Hepatic stellate cell (primary cell): ENCODE data around the gene C11orf68.
A peak's percentile ranks its signal among the peaks of the same experiment; 100 is the strongest.

Experiments
- DNase-seq: peaks from one replicate; pipeline ENCODE4 v3.0.0; 2011; ENCODE audit warnings: low spot score

C11orf68 gene

GRCh38 chr11:65944191-65944590 is 25.3 kb upstream of the C11orf68 start:
- DNase-seq = no peak

DNA sequence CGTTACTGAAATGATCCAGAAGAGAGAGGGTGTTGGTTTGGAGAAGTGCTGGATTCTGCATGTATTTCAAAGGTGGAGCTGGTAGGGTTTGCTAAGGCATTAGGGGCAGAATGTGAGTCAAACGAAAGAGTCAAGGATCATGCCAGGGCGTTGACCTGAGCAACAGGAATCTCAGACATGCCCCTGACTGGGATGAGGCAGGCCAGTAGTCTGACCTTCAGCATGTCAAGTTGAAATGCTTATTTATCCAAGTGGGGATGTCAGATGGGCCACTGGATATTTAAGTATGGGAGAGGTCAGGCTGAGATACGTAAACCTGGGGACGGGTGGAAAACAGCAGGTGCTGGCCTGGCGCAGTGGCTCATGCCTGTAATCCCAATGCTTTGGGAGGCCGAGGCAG is 23.7 kb upstream of the C11orf68 start:
- no peak for DNase-seq

DNA sequence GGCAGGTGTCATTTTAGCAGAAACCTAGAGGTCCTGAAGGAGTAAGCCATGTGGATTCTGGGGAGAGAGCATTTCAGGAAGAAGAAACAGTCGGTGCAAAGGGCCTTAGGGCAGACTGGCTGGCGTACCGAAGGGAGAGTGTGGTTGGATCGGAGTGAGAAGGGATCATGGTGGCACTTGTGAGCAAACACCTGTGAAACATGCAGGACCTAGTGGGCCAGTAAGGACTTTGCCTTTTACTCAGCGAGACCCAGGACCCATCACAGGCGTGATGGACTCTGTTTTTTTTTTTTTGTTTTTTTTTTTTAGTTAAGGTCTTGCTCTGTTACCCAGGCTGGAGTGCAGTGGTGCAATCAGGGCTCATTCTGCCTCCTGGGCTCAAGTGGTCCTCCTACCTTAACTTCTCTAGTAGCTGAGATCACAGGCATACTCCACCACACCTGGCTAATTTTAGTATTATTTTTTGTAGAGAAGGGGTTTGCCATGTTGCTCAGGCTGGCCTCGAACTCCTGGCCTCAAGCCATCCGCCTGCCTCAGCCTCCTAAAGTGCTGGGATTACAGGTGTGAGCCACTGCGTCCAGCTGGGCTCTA is 23.0 kb upstream of the C11orf68 start:
- no peak for DNase-seq

DNA sequence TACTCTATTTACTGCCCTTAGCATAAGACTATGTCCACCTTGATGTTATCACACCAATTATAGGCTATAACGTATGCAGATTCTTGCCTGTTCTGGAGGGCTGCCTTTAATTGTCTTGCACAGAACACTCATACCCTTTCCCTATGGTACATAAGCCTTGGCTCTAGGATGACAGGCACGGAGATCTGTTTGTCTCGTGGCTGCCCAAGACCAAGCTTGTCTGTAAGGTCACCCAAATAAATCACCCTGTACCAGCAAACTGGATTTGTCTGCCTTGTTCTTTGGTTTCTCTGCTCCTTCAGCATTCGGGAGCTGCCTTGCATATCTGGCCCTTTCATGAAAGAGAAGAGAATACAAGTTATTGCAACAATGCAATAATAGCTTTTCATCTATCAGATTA is 18.9 kb upstream of the C11orf68 start:
- DNase-seq = no peak

- no peak for DNase-seq
Observed at GRCh38 chr11:65934014-65934413, 15.2 kb upstream of the C11orf68 start.

- no peak for DNase-seq
Observed at GRCh38 chr11:65932558-65932919, 13.7 kb upstream of the C11orf68 start.

DNA sequence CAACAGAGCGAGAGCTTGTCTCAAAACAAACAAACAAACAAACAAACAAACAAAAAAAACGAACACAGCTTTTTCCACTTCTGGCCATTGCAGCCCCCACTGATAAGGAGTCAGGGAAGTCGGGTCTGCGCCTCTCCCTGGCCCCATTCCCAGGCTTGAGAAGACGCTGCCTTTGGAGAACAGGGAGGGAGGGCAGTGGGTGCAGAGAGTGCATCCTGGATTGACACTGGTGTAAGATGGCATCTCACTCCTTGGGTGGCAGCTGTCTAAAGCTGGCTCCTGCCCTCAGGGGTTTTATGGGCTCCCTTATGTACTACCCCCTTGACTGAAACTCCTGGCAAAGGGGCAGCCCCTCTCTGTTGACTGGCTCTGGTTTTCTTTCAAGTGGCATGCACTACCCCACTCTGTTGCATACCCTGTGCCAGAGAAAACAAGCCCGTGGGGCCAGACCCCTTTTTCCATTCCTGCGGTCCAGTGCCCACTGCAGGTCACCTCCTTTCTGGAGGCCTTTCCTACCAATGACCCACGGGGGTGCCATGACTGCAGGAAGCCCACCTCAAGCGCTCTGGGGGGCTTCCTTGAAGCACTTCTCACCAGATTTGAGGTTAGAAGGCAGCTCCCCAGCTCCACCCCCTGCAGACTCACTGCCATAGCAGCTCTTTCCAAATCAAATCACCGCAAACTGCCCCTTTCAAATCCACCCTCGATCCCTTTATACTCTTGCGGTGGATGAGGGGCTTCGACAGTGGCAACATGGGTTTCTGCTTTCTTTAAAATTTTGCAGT is 13.1 kb upstream of the C11orf68 start:
- no peak for DNase-seq

DNA sequence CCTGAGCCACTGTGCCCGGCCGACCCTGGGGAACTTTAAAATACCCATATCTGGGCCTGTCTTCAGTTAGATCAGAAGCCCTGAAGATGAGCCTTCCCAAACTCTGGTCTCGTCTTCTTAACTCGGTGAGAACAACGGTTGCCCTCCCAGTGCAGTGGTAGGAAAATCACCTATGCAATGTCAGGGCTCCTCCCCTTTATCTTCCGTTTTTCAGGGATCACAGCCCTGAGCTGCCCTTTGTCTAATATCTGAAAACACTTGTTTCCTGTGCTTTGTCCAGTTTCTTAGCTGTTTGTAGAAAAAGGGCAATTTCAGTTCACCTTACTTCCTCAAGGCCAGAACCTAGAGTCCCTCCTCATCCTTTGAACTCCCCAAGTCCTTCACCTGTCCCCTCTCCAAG is 9.8 kb upstream of the C11orf68 start:
- no peak for DNase-seq

DNA sequence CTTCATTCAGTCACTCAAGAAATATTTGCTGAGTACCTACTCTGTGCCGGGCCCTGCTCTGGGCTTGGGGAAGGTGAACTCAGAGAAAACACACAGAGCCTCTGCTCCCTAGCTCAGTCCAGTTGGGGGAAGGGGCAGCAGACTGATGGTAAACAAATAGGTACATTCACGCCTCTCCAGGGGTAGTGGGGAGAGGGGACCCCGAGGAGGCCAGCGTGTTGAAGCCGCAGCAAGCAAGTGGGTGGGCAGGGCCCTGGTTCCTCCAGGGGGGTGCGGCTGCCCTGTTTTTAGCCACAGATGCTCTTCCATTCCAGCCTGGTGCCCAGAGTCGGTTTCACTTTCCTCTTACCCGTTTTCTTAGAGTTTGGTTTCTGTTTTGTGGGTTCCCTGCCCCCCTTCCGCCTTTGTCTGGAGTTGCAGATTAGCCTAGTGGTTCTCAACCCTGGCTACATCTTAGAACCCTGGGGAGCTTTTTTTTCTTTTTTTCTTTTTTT is 9.1 kb upstream of the C11orf68 start:
- DNase-seq = peak; percentile 69

DNA sequence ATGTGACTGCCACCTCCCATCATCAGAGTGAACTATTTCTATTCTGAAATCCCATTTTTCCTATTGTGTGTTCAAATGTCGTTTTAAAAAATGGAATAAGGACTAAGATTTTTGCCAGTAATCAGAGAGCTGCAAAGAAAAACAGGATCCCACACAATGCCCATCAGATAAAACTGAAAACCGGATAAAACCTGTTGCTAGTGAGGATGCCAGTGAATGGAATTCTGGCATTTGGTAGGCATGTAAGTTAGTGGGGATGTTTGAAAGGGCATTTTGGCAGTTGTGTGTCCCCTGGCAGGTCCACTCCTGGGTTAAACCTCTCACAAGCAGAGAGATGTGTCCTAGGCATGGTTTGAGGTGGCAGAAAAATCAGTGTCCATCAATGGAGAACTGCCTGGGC is 6.5 kb upstream of the C11orf68 start:
- DNase-seq = no peak

DNA sequence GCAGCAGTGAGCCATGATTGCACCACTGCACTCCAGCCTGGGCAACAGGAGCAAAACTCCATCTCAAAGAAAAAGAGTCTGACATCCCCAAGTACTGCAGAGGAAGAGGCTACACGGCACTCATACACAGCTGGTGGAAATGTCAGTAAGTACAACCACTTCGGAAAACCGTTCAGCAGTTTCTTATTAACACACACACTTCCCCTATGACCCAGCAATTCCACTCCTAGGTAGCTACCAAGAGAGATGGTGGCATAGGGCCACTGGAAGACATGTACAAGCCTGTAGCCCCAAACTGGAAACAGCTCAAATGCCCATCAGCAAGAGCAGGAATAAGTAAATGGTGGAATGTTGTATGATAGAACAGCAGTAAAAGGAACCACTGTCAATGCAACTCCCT is 3.7 kb upstream of the C11orf68 start:
- DNase-seq = no peak

DNA sequence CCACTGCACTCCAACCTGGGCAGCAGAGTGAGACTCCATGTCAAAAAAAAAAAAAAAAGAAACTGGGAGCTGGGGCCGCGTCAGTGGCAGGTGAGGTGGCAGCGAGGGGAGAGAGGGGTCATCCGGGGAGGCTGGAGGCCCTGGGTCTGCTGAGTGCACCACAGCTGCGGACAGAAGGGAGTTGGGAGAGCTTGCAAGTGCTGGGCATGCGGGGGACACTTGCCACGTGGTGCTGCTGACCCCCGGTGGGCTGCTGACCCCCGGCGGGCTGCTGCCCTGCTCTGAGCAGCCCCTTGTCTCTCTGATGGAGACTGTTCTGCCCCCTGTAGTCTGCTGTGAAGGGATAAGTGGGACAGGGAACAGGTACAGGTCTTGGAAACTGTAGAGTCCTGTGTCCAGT is 3.0 kb upstream of the C11orf68 start:
- DNase-seq = no peak

DNA sequence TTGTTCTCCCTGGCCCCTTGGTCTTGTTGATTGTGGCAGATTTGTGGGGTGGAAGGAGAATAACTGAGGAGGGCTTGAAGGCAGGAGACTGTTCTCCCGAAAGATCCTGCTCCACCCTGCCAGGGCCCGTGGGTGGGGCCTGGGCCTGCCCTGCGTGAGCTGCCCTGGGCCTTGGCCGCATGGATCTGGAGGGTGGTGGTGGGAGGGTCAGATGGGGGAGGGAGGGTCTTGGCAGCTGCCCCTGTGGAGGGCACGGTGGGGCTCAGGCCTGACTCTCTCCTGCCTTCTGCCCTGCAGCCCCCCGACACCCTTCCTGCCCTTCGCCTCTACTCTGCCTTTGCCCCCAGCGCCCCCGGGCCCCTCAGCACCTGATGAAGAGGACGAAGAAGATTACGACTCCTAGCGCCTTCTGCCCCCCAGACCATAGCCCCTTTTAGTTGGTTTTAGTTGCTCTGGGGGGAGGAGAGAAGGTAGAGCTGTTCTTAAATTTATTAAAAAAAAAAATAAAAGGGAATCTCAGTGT is 2.2 kb upstream of the C11orf68 start:
- DNase-seq = no peak

DNA sequence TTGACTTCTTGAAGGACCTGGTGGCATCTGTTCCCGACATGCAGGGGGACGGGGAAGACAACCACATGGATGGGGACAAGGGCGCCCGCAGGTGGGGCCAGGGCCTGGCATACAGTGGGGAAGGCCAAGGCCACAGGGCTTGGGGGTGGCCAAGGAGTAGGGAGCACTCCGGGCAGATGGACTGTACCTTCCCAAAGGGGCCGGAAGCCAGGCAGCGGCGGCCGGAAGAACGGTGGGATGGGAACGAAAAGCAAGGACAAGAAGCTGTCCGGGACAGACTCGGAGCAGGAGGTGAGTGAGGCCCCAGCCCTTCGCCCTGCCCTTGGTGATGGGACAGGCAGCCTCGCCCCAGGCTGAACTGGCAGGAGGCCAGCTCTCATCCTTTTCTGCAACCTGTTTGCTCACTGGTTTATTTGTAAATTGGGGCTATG is 1.5 kb upstream of the C11orf68 start:
- no peak for DNase-seq

- DNase-seq = no peak
Observed at GRCh38 chr11:65919573-65920371, 910 bp upstream of the C11orf68 start.

DNA sequence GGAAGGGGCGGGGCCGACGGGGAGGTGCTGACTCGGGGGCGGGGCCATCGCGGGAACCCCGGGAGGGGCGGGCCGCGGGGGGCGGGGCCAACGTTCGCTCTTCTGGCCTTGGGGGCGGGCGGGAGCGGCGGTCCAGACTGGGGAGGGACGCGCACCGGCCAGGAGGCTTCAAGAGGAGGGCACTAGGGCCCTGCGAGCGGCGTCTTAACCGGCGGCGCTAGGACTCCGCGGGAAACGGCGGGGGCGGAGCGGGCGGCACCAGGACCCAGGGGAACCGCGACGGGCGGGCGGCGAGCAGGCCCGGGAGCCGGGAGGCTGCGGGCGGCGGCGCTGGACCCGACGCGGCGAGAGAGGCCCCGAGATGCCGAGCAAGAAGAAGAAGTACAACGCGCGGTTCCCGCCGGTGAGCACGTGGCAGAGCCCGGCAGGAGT is 295 bp upstream of the C11orf68 start, which contains the start of gene DRAP1:
DRAP1 (plus strand) TSS at position 286 of the 432 bp plus-strand sequence; CDS start at position 362, 76 bp downstream.
- peak; percentile 96 for DNase-seq

DNA sequence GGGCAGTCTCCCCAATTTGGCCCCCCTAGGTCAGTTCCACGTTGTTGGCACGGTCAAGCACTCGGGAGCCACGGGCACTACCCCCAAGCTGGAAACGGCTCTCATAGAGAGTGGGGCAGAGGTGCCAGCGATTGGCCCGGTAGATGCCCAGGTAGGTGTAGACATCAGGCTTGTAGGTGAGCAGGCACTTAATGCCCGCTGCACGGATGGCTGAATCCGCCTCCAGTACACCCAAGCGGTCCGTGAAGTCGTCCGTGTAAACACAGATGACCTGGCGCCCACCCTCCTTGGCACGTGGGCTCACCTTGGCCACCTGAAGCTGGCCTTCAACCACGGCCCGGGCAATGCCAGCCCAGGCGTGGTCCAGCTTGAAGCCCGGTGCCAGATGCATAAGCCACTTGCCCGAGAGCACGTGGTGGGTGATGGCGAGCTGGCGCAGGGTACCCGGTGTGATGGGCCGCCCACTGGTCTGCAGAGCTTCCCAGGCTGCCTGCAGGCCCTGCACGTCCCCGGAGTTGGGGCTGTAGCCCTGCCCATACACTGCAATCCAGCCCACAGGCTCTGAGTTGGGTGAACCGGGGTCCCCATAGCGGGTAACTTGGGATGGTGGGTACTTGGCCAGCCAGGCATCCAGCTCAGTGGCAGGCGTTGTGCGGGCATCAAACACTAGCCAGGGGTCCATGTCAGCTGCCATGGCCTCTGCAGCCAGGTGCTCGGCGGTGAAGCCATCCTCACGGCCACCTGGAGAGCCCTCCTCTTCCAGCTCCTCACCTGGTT is 1.2 kb downstream of the C11orf68 start:
- DNase-seq = no peak

DNA sequence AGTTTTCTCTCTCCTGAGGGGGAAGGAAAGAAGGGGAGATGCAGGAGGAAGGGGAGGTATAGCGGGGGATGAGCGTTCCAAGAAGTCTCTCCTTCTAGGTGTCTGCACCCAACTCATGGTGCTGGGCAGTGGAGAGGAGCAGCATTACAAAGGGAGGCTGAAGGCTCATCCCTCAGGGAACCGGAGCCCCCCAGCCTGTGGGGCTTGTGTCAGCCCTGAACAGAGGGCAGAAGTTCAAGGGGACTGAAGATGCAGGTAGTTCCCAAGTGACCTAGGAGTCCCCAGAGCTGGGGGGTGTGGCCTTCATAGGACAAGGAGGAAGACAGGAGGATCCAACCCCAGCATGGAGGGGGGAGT is 1.8 kb downstream of the C11orf68 start:
- no peak for DNase-seq

DNA sequence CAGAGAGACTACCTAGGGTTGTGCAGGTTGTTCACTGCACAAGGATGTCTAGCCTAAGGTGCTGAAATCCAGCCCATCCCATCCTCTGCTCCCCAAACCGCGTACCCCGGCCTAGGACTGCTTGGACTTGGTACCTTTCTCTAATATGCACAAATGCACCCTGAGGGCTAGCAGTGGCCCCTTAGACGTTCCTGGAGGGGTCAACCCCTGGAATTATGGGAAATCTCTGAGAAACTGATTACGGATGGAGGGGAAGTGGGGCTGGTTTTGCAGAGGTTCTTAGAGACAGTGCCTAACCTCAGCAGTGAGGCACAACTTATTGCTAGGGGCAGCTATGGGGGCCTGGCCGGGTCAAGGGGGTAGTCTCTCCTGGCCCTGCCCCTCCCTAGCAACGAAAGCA is 2.5 kb downstream of the C11orf68 start:
- DNase-seq = no peak

DNA sequence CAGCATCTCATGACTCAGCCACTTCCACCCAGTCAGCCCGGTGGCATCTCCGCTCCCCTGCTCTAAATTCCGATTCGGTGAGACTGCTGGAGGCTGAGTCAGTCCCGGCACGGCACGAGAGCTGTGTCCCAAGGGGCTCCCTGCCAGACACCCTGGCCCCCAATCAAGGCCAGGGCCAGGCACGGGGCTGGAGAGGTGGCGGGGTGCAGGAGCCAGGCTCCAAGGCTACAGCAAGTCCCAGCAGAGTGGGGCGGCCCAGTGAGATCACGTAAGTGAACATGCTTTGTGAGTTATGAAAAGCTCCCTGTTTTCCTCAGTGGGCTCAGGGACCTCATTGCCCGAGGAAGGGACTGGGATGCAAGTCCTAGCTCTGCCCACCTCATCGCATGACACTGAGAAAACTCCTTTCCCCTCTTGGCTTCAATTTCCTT is 3.0 kb downstream of the C11orf68 start:
- DNase-seq = peak; percentile 99

DNA sequence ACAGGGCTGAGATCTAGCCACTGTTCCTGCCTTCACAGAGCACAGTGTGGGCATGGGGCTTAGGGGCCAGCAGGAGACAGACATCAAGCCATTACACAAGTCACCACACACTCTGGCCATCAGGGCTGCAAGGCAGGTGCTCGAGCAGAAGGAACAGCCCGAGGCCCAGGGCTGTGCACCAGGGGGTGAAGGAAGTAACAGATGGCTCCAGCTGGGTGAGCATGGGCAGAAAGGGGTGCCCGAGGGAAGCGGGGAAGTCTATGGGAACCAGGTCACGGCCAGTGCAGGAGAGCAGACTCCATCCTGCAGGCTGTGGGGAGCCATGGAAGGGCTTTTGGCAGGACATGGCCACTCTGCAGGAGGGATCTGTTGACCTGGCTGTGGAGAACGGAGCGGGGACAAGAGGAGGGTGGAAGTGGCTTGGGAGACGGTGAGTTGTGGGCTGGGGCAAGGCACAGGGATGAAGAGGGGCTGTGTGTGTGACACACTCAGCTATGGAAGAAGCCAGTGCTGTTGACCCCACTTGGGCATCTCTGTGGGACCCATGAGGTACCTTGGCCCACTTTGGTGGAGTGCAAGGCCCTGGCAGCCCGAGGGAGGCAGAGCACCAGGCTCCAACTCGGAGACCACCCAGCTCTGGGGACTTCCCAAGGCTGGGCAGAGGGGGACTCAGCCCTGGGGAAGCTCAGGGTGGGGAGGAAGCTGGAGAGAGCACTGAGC is 3.6 kb downstream of the C11orf68 start:
- DNase-seq = no peak
